ENCODE measurements around the gene RGS17.
"Not testable (repeated sequence)": the region's sequence is repeated elsewhere in the genome, so short reads cannot be mapped to it uniquely, and the experiment has no call there.

The RGS17 gene

GRCh38 chr6:153131037-153131981 lies at the start of gene RGS17:
TSS of gene RGS17 (minus strand) at chr6:153131282. CDS start at chr6:153044018, 87,264 bp downstream.
- no peak for FAIRE-seq

- FAIRE-seq: no peak
Measured at GRCh38 chr6:153172815-153173214, 41.7 kb upstream of the RGS17 start.

GRCh38 chr6:153170511-153170910 lies 39.4 kb upstream of the RGS17 start:
- FAIRE-seq: no peak

- peak; percentile 79 for FAIRE-seq
Measured at GRCh38 chr6:153167907-153168306, 36.8 kb upstream of the RGS17 start.

- FAIRE-seq: peak; percentile 94
Measured at GRCh38 chr6:153167061-153167891, 36.2 kb upstream of the RGS17 start.

- FAIRE-seq: no peak
Measured at GRCh38 chr6:153162646-153163045, 31.6 kb upstream of the RGS17 start.

GRCh38 chr6:153162172-153162571 lies 31.1 kb upstream of the RGS17 start:
- FAIRE-seq: no peak

GRCh38 chr6:153160221-153160620 lies 29.1 kb upstream of the RGS17 start:
- FAIRE-seq: no peak

GRCh38 chr6:153150752-153151440 lies 19.8 kb upstream of the RGS17 start:
- no peak for FAIRE-seq

GRCh38 chr6:153150371-153150751 lies 19.3 kb upstream of the RGS17 start:
- no peak for FAIRE-seq

GRCh38 chr6:153149891-153150290 lies 18.8 kb upstream of the RGS17 start:
- no peak for FAIRE-seq

- FAIRE-seq: no peak
Measured at GRCh38 chr6:153146413-153146812, 15.3 kb upstream of the RGS17 start.

- FAIRE-seq: no peak
Measured at GRCh38 chr6:153145591-153145990, 14.5 kb upstream of the RGS17 start.

GRCh38 chr6:153143200-153143599 lies 12.1 kb upstream of the RGS17 start:
- FAIRE-seq: no peak

GRCh38 chr6:153140299-153140698 lies 9.2 kb upstream of the RGS17 start:
- no peak for FAIRE-seq

GRCh38 chr6:153138930-153139329 lies 7.8 kb upstream of the RGS17 start:
- no peak for FAIRE-seq

GRCh38 chr6:153135681-153136080 lies 4.6 kb upstream of the RGS17 start:
- FAIRE-seq: no peak

- not testable (repeated sequence) for FAIRE-seq
Measured at GRCh38 chr6:153133667-153134066, 2.6 kb upstream of the RGS17 start.

- FAIRE-seq: no peak
Measured at GRCh38 chr6:153130515-153131036, 506 bp downstream of the RGS17 start.

GRCh38 chr6:153129873-153130514 lies 1.1 kb downstream of the RGS17 start:
- FAIRE-seq: no peak

- FAIRE-seq: no peak
Measured at GRCh38 chr6:153126218-153126617, 4.9 kb downstream of the RGS17 start.

GRCh38 chr6:153125032-153125431 lies 6.0 kb downstream of the RGS17 start:
- FAIRE-seq: peak; percentile 97
